K562 (cell line): Measurements from ENCODE around the gene EAF1. TPM values are rescaled to one million over a fixed set of nuclear protein-coding genes. Genes with fewer than 3 reads are reported as not detected.

Source experiments
- ATAC-seq: fragments of 200-7000 bp; cut with Tn5 transposase; 3 replicates; pipeline ENCODE4 v1.9.1; 2020; ENCODE audit warnings: moderate library complexity
- BruUV-seq: library from RNA; stranded (reverse); fragments of 400-500 nt; replicated peaks from 2 replicates; lab custom pipeline; 2021; lab: Mats Ljungman, UMichigan
- CTCF ChIA-PET: fragments of 300-600 bp; formaldehyde crosslinking; extraction: SDS; loops from one replicate; lab custom pipeline; 2021; ENCODE audit warnings: low intra/inter-chr PET ratio; lab: Yijun Ruan, JAX
- POLR2A ChIA-PET: fragments of 300-600, 350-650 bp; sonication (Branson Sonifier 250); formaldehyde crosslinking; extraction: SDS; loops from one replicate; lab custom pipeline; 2021; ENCODE audit warnings: antibody characterized with exemption, inconsistent platforms; lab: Yijun Ruan, JAX
- DNase-seq, 4 experiments: peaks; one replicate each; pipeline versions ENCODE4 v3.0.0 to v3.0.0-alpha.2; 2011 to 2018; ENCODE audit warnings: low spot score in 3 of 4, mixed read lengths in 3 of 4; ENCODE audit errors: extremely low read depth in 1 of 4
- FAIRE-seq: peaks from 2 replicates; lab custom pipeline; 2011; peaks lifted over from hg19 to GRCh38; lab: Jason Lieb, UNC
- H2AFZ ChIP-seq: 2 replicates; pipeline ENCODE4 v1.6.0; 2011; ENCODE audit warnings: low read depth, low read length, control low read depth, inconsistent platforms
- H3K27ac ChIP-seq: fragments of 200-600 bp; 3 replicates; pipeline ENCODE4 v1.8.0; 2011; ENCODE audit warnings: low read depth, mild to moderate bottlenecking, control low read depth, inconsistent platforms, low read length, moderate library complexity, mixed read lengths; ENCODE audit errors: extremely low read depth
- H3K27me3 ChIP-seq, 2 experiments: fragments of 300-600 bp in 1 of 2; 2 replicates in 1 of 2; 3 replicates in 1 of 2; pipeline versions ENCODE4 v1.6.0 to v1.8.0; 2011; ENCODE audit warnings: inconsistent platforms in 2 of 2, low read length in 2 of 2, mild to moderate bottlenecking in 1 of 2, mixed read lengths in 1 of 2, moderate library complexity in 1 of 2; ENCODE audit not compliant: control insufficient read depth in 2 of 2, insufficient read depth in 2 of 2
- H3K36me3 ChIP-seq: fragments of 300-600 bp; 3 replicates; pipeline ENCODE4 v1.8.0; 2011; ENCODE audit warnings: mild to moderate bottlenecking, low read length, inconsistent platforms; ENCODE audit not compliant: control insufficient read depth, insufficient read depth
- H3K4me1 ChIP-seq, 2 experiments: fragments of 200-600 bp in 1 of 2; replicated peaks in 1 of 2; 2 replicates in 1 of 2; 3 replicates in 1 of 2; pipeline versions ENCODE4 v1.5.1 to v1.8.0; 2011; ENCODE audit warnings: inconsistent platforms in 2 of 2, low read length in 2 of 2, mild to moderate bottlenecking in 1 of 2, mixed read lengths in 1 of 2, moderate library complexity in 1 of 2; ENCODE audit not compliant: control insufficient read depth in 2 of 2, insufficient read depth in 2 of 2
- H3K4me2 ChIP-seq: 2 replicates; pipeline ENCODE4 v1.6.1; 2011; ENCODE audit warnings: low read length, control low read depth, inconsistent platforms, mixed read lengths; ENCODE audit not compliant: insufficient read depth
- H3K4me3 ChIP-seq: fragments of 200-600 bp; sonication (generic), shearing (Covaris generic); 2 replicates; pipeline ENCODE4 v1.5.1; 2016; ENCODE audit warnings: control low read depth, inconsistent platforms
- H3K79me2 ChIP-seq: fragments of 200-600 bp; 3 replicates; pipeline ENCODE4 v1.8.0; 2011; ENCODE audit warnings: low read length, inconsistent platforms; ENCODE audit not compliant: control insufficient read depth, insufficient read depth
- H3K9ac ChIP-seq, 2 experiments: 2 replicates each; pipeline versions ENCODE4 v1.6.0 to v1.6.1; 2011; ENCODE audit warnings: low read depth in 2 of 2, low read length in 2 of 2, control low read depth in 1 of 2, inconsistent platforms in 1 of 2, mild to moderate bottlenecking in 1 of 2, mixed read lengths in 1 of 2; ENCODE audit not compliant: insufficient read depth in 1 of 2
- H3K9me1 ChIP-seq: one replicate; pipeline ENCODE4 v1.6.0; 2011; ENCODE audit warnings: inconsistent platforms, mild to moderate bottlenecking, low read length, moderate library complexity; ENCODE audit not compliant: control insufficient read depth, insufficient read depth
- H3K9me3 ChIP-seq: replicated peaks from 2 replicates; pipeline ENCODE4 v1.5.1; 2011; ENCODE audit warnings: low read depth, low read length, inconsistent platforms; ENCODE audit not compliant: control insufficient read depth, insufficient read depth
- H4K20me1 ChIP-seq: replicated peaks from 2 replicates; pipeline ENCODE4 v1.6.1; 2011; ENCODE audit warnings: low read length, inconsistent platforms, mixed read lengths; ENCODE audit not compliant: control insufficient read depth, insufficient read depth
- JUND ChIP-seq, 2 experiments: IDR thresholded peaks; 2 replicates in 1 of 2; 3 replicates in 1 of 2; pipeline ENCODE4 v1.6.1; 2011; ENCODE audit warnings: borderline replicate concordance in 2 of 2, low read depth in 2 of 2, low read length in 2 of 2, improper control_type of control experiment in 1 of 2, missing biosample characterization in 1 of 2, missing genetic modification characterization in 1 of 2, missing genetic modification reagents in 1 of 2
- MCM3 ChIP-seq: fragments of 450-650 bp; IDR thresholded peaks from 2 replicates; pipeline ENCODE4 v1.6.1; 2016
- MEIS2 ChIP-seq: fragments of 450-650 bp; IDR thresholded peaks from 2 replicates; pipeline ENCODE4 v1.6.1; 2014; ENCODE audit warnings: mild to moderate bottlenecking; ENCODE audit not compliant: partially characterized antibody
- ZNF507 ChIP-seq: conservative IDR thresholded peaks from 2 replicates; pipeline ENCODE4 v1.6.1; 2017; ENCODE audit warnings: missing genetic modification characterization, missing compliant biosample characterization
- WGBS: fragments of 100-300 bp; shearing (Covaris generic); methylation state at CpG from one replicate; pipeline ENCODE4 v1.1.6; 2016; ENCODE audit warnings: low coverage, mixed read lengths; ENCODE audit not compliant: insufficient coverage; ENCODE audit errors: missing lambda C conversion rate; 5-methylcytosine and 5-hydroxymethylcytosine counted together
- in situ Hi-C: fragments of 300-500 bp; cut with MboI; formaldehyde crosslinking; loops from 4 replicates; pipeline ENCODE4 v1.15.0; 2018; ENCODE audit warnings: inconsistent platforms, mixed read lengths
- intact Hi-C: fragments of 100-400 bp; cut with micrococcal nuclease; formaldehyde crosslinking; loops from 2 replicates; pipeline ENCODE4 v1.14.2; 2022
- polyA plus RNA-seq, 8 experiments: library from polyadenylated mRNA; depleted of rRNA in 4 of 8; stranded (reverse) in 5 of 8; unstranded in 3 of 8; fragments of >200 nt; fragmentation: Nextera tagmentation in 2 of 8; fragmentation: Illumina TruSeq in 1 of 8; extraction: Ambion mirVana in 2 of 8; extraction: Trizol in 1 of 8; gene quantifications; 2 replicates each; pipeline versions ENCODE4 v1.2.1 to v1.2.3, GENCODE V29; 2011 to 2014; ENCODE audit warnings: inconsistent platforms in 1 of 8, missing spikeins in 1 of 8
- total RNA-seq, 7 experiments: library from RNA; depleted of rRNA in 6 of 7; stranded (reverse); fragments of >200 nt in 6 of 7; fragmentation: Illumina TruSeq in 2 of 7; extraction: Trizol in 2 of 7; gene quantifications; 2 replicates each; pipeline versions ENCODE4 v1.2.1 to v1.2.3, GENCODE V29; 2011 to 2021; ENCODE audit warnings: low replicate concordance in 1 of 7

EAF1 gene
- total and polyA plus RNA-seq, 9 of the 15 experiments (the other 6 are each of a cell fraction or from before 2014, with no cell fraction given) = 7.0 to 26.8 (median 20.4) TPM

- peak; percentile 78 for TF ChIP-seq MEIS2
- TF ChIP-seq, all 486 proteins: peak for 3
Measured at GRCh38 chr3:15431256-15431837, 3.9 kb downstream of the EAF1 start (continued).

GRCh38 chr3:15433531-15433930 is 6.1 kb downstream of the EAF1 start:
- FAIRE-seq = no peak
- in situ Hi-C loops (no loop called here), intact Hi-C loops (no loop called here)
- BruUV-seq = no TSS peak
- ATAC-seq = no peak
- TF ChIP-seq MCM3 = no peak
- TF ChIP-seq JUND (IDR thresholded peaks at IDR 0.05; ENCODE audit: borderline replicate concordance, low read depth, low read length) = no peak
- TF ChIP-seq JUND (tag; IDR thresholded peaks at IDR 0.05; ENCODE audit: borderline replicate concordance, low read depth, low read length) = no peak
- TF ChIP-seq ZNF507 (tag) = no peak
- no peaks in the 10 kb centered on the region for H3K9me1 ChIP-seq
- H3K4me3 ChIP-seq = no peak overlapping the region
- no peak overlapping the region for H2AFZ ChIP-seq
- 100% methylated on average over 1 of the region's 1 CpG for WGBS
- H3K4me1 ChIP-seq = peaks cover 0 to 8% of the 10 kb centered on the region in 2 experiments; a peak in 3 of 5 replicates
- no peak overlapping the region for H3K9ac ChIP-seq
- no peaks in the 10 kb centered on the region for H4K20me1 ChIP-seq
- ChIA-PET POLR2A (interaction anchor here (0.6 to 1.4 kb wide), 3 partner anchors 10 to 17 kb away, joined by 3 to 4 read pairs (median 4); no protein-coding TSS in a partner anchor), CTCF (no interaction called here)
- H3K4me2 ChIP-seq = no peak overlapping the region
- H3K27me3 ChIP-seq = no peaks in the 10 kb centered on the region
- H3K9me3 ChIP-seq = no peaks in the 10 kb centered on the region
- H3K36me3 ChIP-seq = peaks cover 77% of the 10 kb centered on the region
- peaks cover 20% of the 10 kb centered on the region for H3K79me2 ChIP-seq
- no peak for DNase-seq
- H3K27ac ChIP-seq = no peak overlapping the region
